Panc1 (cell line): Measurements from ENCODE around the gene CCDC85C.

ENCODE experiments used
- POLR2AphosphoS5 ChIP-seq: IDR thresholded peaks from 2 replicates; pipeline ENCODE4 v1.6.1; 2012; ENCODE audit warnings: mild to moderate bottlenecking, low read depth, low read length, moderate library complexity
- TF ChIP-seq, protein P1 (sequence below): fragments of 450-650 bp; IDR thresholded peaks from 2 replicates; pipeline ENCODE4 v1.5.1; 2017; ENCODE audit warnings: mild to moderate bottlenecking

DNA sequence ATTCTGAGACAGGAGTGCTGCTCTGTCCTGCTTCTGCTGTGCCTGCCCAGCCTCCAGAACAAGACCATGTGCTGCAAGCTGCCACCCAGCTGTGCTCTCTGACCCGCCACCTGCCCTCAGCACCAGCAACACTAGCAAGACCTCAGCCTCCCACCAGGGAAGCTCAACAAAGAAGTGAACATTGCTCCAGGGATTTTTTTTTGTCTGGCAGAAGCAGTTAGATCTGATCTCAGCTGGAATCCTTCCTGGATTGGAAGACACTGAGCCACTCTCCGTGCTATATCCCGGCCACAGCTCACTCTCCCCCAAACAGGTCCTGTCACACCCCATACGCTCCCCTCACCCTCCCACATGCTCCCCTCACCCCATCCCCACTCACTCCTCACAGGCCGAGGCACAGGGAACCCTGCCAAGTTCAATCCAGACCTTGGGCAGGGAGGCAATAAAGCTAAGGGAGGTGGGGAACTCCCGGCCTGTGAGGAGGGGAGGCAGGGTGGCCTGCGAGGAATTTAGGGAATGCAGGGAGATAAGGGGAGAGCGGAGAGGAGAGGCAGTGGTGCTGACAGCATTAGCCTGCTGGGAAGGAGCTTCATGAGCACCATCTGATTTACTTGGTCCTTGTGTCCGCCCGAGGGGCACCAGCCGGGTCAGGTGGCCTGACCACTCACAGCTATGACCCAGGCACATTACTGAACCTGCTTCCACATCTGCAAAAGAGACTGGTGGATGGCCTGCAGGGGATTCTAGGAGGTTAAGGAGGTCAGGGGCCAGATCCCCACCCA is 29.7 kb downstream of the CCDC85C start:
- TF ChIP-seq, protein P1, sequence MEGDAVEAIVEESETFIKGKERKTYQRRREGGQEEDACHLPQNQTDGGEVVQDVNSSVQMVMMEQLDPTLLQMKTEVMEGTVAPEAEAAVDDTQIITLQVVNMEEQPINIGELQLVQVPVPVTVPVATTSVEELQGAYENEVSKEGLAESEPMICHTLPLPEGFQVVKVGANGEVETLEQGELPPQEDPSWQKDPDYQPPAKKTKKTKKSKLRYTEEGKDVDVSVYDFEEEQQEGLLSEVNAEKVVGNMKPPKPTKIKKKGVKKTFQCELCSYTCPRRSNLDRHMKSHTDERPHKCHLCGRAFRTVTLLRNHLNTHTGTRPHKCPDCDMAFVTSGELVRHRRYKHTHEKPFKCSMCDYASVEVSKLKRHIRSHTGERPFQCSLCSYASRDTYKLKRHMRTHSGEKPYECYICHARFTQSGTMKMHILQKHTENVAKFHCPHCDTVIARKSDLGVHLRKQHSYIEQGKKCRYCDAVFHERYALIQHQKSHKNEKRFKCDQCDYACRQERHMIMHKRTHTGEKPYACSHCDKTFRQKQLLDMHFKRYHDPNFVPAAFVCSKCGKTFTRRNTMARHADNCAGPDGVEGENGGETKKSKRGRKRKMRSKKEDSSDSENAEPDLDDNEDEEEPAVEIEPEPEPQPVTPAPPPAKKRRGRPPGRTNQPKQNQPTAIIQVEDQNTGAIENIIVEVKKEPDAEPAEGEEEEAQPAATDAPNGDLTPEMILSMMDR = no peak
- no peak; the same call in 1 of the 2 replicates for TF ChIP-seq POLR2AphosphoS5
